GM19455 (cell line): ENCODE measurements around the gene PARM1.

Experiments used
- ATAC-seq: cut with Tn5 transposase; IDR thresholded peaks from one replicate; pipeline ENCODE4 v1.9.1; 2021; ENCODE audit not compliant: unreplicated experiment

The PARM1 gene

DNA sequence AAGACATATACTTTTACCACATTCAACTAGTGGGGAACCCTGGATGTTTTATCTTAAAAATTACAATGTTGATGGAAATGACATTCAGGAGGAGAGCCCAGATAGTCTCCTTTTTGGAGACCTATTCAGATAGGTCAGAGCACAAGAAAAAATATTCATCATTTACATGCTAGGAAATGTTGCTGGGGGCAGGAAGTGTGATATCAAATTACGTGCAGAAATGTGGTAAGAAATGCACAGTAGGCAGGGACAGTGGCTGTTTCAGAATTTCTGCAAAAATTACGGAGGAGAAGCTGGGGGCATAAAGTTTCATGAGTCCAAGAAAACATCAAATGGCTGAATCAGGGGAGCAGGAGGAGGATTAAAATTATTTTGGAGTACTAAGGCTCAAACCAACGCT lies 8.2 kb downstream of the PARM1 start:
- no peak for ATAC-seq

DNA sequence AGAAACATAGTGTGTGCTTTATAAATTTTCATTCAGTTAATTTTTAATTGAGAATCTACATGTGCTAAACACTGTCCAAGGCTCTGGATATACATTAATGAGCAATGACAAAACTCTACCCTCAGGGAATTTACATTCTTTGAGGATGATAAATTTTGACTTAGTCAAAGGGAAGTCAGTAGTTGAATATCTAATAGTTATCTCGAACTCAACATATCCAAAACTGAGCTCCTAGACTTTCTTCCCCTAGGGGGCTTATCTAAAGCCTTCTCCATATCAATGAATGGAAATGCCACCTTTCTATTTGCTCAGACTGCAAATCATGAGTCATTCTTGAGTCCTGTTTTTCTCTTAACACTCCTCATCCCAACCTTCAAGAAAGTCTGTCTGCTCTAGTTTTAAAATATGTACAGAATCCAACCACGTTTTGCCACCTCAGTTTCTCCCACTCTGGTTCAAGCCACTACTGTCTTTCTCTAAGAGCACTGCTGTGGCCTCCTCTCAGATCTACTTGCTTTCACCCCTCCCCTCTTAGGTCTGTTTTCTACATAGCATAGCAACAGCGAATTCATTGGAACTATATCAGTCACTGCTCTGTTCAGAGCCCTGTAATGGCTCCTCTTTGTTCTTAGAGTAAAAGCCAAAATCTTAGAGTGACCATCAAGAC lies 9.5 kb downstream of the PARM1 start:
- no peak for ATAC-seq

GRCh38 chr4:74942918-74943253 lies 10.0 kb downstream of the PARM1 start:
- no peak for ATAC-seq

GRCh38 chr4:74944354-74944793 lies 11.5 kb downstream of the PARM1 start:
- ATAC-seq = no peak

DNA sequence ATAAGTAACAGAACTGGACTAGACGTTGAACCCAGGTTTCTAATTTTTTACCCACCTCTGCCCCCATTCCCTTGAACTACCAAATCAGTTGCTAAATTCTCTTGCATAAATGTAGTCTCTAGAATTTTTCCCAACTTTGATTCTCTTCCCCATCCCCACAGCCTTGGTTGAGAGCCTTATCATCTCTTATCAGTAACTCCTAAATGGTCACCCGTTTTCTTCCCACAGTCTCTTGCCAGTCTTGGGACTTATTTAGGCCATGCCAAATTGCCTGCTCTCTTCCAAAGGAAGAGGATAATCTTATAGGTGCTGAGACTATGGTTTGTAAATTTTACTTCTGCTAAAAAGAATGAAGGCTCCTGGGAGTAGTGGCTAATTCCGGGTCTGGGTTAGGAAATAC lies 13.3 kb downstream of the PARM1 start:
- ATAC-seq = no peak

- ATAC-seq = no peak
These were observed 14.9 kb downstream of the PARM1 start for GRCh38 chr4:74947798-74948197.

DNA sequence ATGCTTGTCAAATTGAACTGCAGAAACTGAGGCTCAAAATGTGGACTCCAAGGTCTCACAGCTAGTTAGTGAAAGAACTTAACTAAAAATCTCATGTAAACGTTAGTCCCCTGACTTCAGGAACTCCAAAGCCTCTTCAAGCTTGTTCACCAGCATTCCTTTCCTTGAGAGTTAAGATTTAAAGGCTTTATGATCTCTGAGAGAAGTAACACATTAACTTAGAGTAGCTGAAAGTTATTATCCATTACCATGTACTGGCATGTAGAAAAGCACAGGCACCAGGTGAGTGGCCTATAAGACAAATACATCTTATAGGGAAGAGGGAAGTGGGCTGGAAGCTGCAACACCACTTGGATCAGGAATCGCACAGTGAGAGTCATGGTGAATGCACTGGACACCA lies 15.3 kb downstream of the PARM1 start:
- ATAC-seq = no peak

GRCh38 chr4:74950200-74950599 lies 17.3 kb downstream of the PARM1 start:
- ATAC-seq = no peak

GRCh38 chr4:74950882-74951281 lies 18.0 kb downstream of the PARM1 start:
- no peak for ATAC-seq

DNA sequence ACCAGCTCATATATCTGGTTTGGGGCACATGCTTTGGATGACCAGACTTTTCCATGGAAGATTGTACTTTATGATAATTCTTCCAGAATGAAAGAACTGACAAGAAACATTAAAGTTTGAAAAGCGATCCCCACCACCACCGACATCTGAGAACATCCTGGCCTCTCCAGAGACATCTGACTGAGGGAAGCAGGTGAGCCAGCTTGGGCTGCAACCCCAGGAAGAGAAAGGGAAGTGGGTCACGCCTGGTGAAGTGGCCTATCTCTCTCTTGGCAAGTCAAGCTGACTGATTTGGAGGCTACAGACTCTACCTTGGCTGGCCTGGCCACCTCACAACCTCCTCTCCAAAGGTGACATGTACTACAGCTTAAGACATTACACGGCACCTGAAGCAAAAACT lies 20.7 kb downstream of the PARM1 start:
- ATAC-seq = no peak

- ATAC-seq = no peak
These were observed 26.0 kb downstream of the PARM1 start for GRCh38 chr4:74958881-74959280.

GRCh38 chr4:74961230-74961629 lies 28.3 kb downstream of the PARM1 start:
- no peak for ATAC-seq

- ATAC-seq = no peak
These were observed 29.7 kb downstream of the PARM1 start for GRCh38 chr4:74962584-74962983.

GRCh38 chr4:74964311-74964710 lies 31.4 kb downstream of the PARM1 start:
- ATAC-seq = no peak

GRCh38 chr4:74967324-74967723 lies 34.4 kb downstream of the PARM1 start:
- no peak for ATAC-seq

DNA sequence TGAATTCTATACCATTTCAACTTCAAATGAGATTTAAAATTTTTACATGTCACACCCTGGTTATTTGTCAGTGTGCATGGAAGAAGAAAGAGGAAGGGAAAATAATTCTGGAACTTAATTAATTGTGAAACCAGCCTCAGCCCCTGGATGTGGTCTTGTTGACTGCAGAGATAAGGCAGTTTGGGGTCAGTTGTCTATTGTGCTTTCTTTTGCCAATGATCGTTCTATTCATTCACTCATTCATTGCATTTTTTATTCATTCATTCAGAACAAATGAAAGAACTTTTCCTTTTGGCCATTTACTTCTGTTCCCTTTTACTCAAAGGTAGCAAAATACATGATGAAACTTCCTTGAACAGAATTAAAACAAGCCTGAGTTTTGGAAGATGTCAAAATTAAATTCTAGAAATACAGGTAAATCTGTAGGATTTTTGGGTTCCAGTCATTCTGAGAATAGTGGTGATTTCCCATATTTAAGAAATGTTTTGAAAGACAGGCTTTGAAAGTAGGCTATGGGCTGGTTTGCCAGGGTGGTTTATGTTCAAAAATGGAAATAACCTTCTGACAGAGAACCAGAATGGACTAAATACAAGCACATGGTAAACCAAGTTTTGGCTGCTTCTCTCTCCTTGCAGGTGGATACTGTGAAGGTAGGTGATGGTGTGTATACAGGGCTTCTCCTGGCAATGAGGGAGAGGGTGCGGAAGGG lies 35.7 kb downstream of the PARM1 start:
- no peak for ATAC-seq

GRCh38 chr4:74969507-74970474 lies 36.9 kb downstream of the PARM1 start:
- ATAC-seq = no peak

GRCh38 chr4:74970577-74970976 lies 37.7 kb downstream of the PARM1 start:
- no peak for ATAC-seq

DNA sequence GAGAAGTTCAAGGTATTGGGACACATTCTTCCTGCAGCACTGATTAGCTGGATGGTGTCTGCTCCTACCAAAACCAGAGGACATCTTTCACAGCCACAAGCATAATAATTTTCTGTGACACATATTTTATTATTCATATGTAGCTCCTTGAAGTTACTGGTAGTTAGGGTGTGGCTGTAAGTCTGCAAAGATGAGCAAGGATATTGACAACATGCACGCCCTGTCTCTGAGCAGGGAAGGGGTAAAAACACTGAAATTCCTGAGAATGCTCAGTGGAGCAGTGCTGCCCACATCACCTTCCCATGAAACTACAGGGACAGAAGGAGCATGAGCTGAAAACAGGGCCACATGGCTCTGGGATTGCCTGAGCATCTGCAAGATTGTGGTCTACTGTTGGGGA lies 38.9 kb downstream of the PARM1 start:
- no peak for ATAC-seq

GRCh38 chr4:74975082-74975481 lies 42.2 kb downstream of the PARM1 start:
- ATAC-seq = no peak
